H9 (cell line): Measurements from ENCODE around the gene FKRP. TPM values are rescaled to one million over a fixed set of nuclear protein-coding genes. Genes with fewer than 3 reads are reported as not detected.

Experiments used
- DNase-seq: peaks from one replicate; pipeline ENCODE4 v3.0.0-alpha.2; 2017
- H2AFZ ChIP-seq: one replicate; pipeline ENCODE4 v1.6.1; 2013; ENCODE audit warnings: mild to moderate bottlenecking, low read length, control low read depth, moderate library complexity
- H2AK5ac ChIP-seq: 2 replicates; pipeline ENCODE4 v1.6.1; 2013; ENCODE audit warnings: low read length, control low read depth, mixed read lengths; ENCODE audit not compliant: insufficient read length
- H2BK120ac ChIP-seq: one replicate; pipeline ENCODE4 v1.6.1; 2013; ENCODE audit warnings: low read depth, mild to moderate bottlenecking, low read length, control low read depth, inconsistent platforms; ENCODE audit not compliant: poor library complexity, severe bottlenecking
- H2BK12ac ChIP-seq: 2 replicates; pipeline ENCODE4 v1.6.1; 2013; ENCODE audit warnings: low read length, control low read depth, mixed read lengths, low read depth; ENCODE audit not compliant: insufficient read length
- H2BK15ac ChIP-seq: 2 replicates; pipeline ENCODE4 v1.6.1; 2013; ENCODE audit warnings: low read depth, low read length, control low read depth
- H2BK20ac ChIP-seq: one replicate; pipeline ENCODE4 v1.6.1; 2013; ENCODE audit warnings: low read depth, mild to moderate bottlenecking, low read length, control low read depth, inconsistent platforms; ENCODE audit not compliant: poor library complexity, severe bottlenecking
- H2BK5ac ChIP-seq: 2 replicates; pipeline ENCODE4 v1.6.1; 2013; ENCODE audit warnings: low read length, control low read depth, mixed read lengths; ENCODE audit not compliant: insufficient read length
- H3K14ac ChIP-seq: 2 replicates; pipeline ENCODE4 v1.6.1; 2013; ENCODE audit warnings: low read length, control low read depth; ENCODE audit not compliant: insufficient read depth
- H3K18ac ChIP-seq: 2 replicates; pipeline ENCODE4 v1.6.1; 2013; ENCODE audit warnings: low read depth, mild to moderate bottlenecking, mixed read lengths, low read length, control low read depth; ENCODE audit not compliant: insufficient read length
- H3K23ac ChIP-seq: 2 replicates; pipeline ENCODE4 v1.6.1; 2013; ENCODE audit warnings: low read length, control low read depth, mixed read lengths, low read depth; ENCODE audit not compliant: insufficient read length
- H3K23me2 ChIP-seq: 2 replicates; pipeline ENCODE4 v1.6.1; 2013; ENCODE audit warnings: low read depth, mild to moderate bottlenecking, mixed read lengths, low read length, control low read depth; ENCODE audit not compliant: insufficient read length, poor library complexity, severe bottlenecking
- H3K27ac ChIP-seq: 2 replicates; pipeline ENCODE4 v1.5.1; 2013; ENCODE audit warnings: low read length, control low read depth, mixed read lengths, low read depth; ENCODE audit not compliant: insufficient read length
- H3K27me3 ChIP-seq: 2 replicates; pipeline ENCODE4 v1.6.1; 2013; ENCODE audit warnings: low read length, control low read depth, inconsistent platforms; ENCODE audit not compliant: insufficient read depth
- H3K4ac ChIP-seq: 2 replicates; pipeline ENCODE4 v1.6.1; 2013; ENCODE audit warnings: low read depth, mild to moderate bottlenecking, control low read depth, inconsistent platforms, low read length, moderate library complexity
- H3K4me1 ChIP-seq: 2 replicates; pipeline ENCODE4 v1.6.1; 2013; ENCODE audit warnings: low read length, control low read depth, inconsistent platforms; ENCODE audit not compliant: insufficient read depth
- H3K4me2 ChIP-seq: 2 replicates; pipeline ENCODE4 v1.6.1; 2013; ENCODE audit warnings: low read length, control low read depth, mixed read lengths; ENCODE audit not compliant: insufficient read length, insufficient read depth
- H3K56ac ChIP-seq: 2 replicates; pipeline ENCODE4 v1.6.1; 2013; ENCODE audit warnings: low read depth, mild to moderate bottlenecking, mixed read lengths, low read length, control low read depth; ENCODE audit not compliant: insufficient read length
- H3K79me1 ChIP-seq: 2 replicates; pipeline ENCODE4 v1.6.1; 2013; ENCODE audit warnings: low read depth, mild to moderate bottlenecking, moderate library complexity, low read length, control low read depth, inconsistent platforms; ENCODE audit not compliant: insufficient read depth, poor library complexity, severe bottlenecking
- H3K79me2 ChIP-seq: 2 replicates; pipeline ENCODE4 v1.6.1; 2013; ENCODE audit warnings: low read length, control low read depth, inconsistent platforms; ENCODE audit not compliant: insufficient read depth
- H3K9ac ChIP-seq: 2 replicates; pipeline ENCODE4 v1.6.1; 2013; ENCODE audit warnings: low read length, control low read depth, mixed read lengths; ENCODE audit not compliant: insufficient read length; ENCODE audit errors: extremely low read depth
- H3K9me3 ChIP-seq: one replicate; pipeline ENCODE4 v1.6.1; 2013; ENCODE audit warnings: low read depth, low read length, inconsistent platforms; ENCODE audit not compliant: control insufficient read depth
- H3T11ph ChIP-seq: one replicate; pipeline ENCODE4 v1.6.1; 2013; ENCODE audit warnings: mild to moderate bottlenecking, low read length, control low read depth, inconsistent platforms
- H4K20me1 ChIP-seq: one replicate; pipeline ENCODE4 v1.6.1; 2013; ENCODE audit not compliant: control insufficient read depth, insufficient read length, insufficient read depth
- H4K5ac ChIP-seq: 2 replicates; pipeline ENCODE4 v1.6.1; 2013; ENCODE audit warnings: low read depth, mild to moderate bottlenecking, mixed read lengths, low read length, control low read depth; ENCODE audit not compliant: insufficient read length
- H4K8ac ChIP-seq: replicated peaks from 2 replicates; pipeline ENCODE4 v1.6.1; 2013; ENCODE audit warnings: low read length, control low read depth, mixed read lengths, low read depth; ENCODE audit not compliant: insufficient read length
- H4K91ac ChIP-seq: 2 replicates; pipeline ENCODE4 v1.6.1; 2013; ENCODE audit warnings: low read depth, mild to moderate bottlenecking, moderate library complexity, mixed read lengths, low read length, control low read depth; ENCODE audit not compliant: insufficient read length
- H3K27ac Mint-ChIP-seq, 3 experiments: 2 replicates in 2 of 3; 3 replicates in 1 of 3; pipeline ENCODE4 v1.8.0; 2020 to 2021; ENCODE audit warnings: mixed read lengths in 3 of 3, mild to moderate bottlenecking in 1 of 3, moderate library complexity in 1 of 3
- H3K27me3 Mint-ChIP-seq: 2 replicates; pipeline ENCODE4 v1.8.0; 2021; ENCODE audit warnings: low read depth, mild to moderate bottlenecking, moderate library complexity, mixed read lengths
- H3K36me3 Mint-ChIP-seq, 3 experiments: 2 replicates in 2 of 3; 3 replicates in 1 of 3; pipeline ENCODE4 v1.8.0; 2020 to 2021; ENCODE audit warnings: low read depth in 3 of 3, mixed read lengths in 3 of 3; ENCODE audit not compliant: insufficient read depth in 1 of 3
- H3K4me1 Mint-ChIP-seq, 2 experiments: 2 replicates each; pipeline ENCODE4 v1.8.0; 2020; ENCODE audit warnings: mixed read lengths in 2 of 2
- H3K4me3 Mint-ChIP-seq, 2 experiments: 2 replicates in 1 of 2; 3 replicates in 1 of 2; pipeline ENCODE4 v1.8.0; 2020 to 2021; ENCODE audit warnings: mild to moderate bottlenecking in 2 of 2, mixed read lengths in 2 of 2, moderate library complexity in 1 of 2
- H3K9me3 Mint-ChIP-seq, 2 experiments: 2 replicates in 1 of 2; 3 replicates in 1 of 2; pipeline ENCODE4 v1.8.0; 2020; ENCODE audit warnings: mild to moderate bottlenecking in 2 of 2, mixed read lengths in 2 of 2, moderate library complexity in 1 of 2
- CTCF ChIP-seq: fragments of 200-600 bp; sonication (generic); conservative IDR thresholded peaks from 3 replicates; pipeline ENCODE4 v1.8.0; 2021; ENCODE audit warnings: antibody characterized with exemption, mild to moderate bottlenecking
- WGBS: extraction: QIAGEN DNeasy Blood & Tissue Kit; methylation state at CpG from one replicate; pipeline ENCODE4 v1.1.7; 2013; ENCODE audit warnings: missing lambda C conversion rate, low lambda C conversion rate, mixed read lengths; ENCODE audit not compliant: insufficient read length; ENCODE audit errors: extremely low coverage; 5-methylcytosine and 5-hydroxymethylcytosine counted together
- total RNA-seq: library from RNA; stranded (reverse); gene quantifications from 2 replicates; pipeline ENCODE4 v1.2.1, GENCODE V29; 2021

The FKRP gene
- total RNA-seq, 1 experiment from 2014 or later: 42.2 TPM

DNA sequence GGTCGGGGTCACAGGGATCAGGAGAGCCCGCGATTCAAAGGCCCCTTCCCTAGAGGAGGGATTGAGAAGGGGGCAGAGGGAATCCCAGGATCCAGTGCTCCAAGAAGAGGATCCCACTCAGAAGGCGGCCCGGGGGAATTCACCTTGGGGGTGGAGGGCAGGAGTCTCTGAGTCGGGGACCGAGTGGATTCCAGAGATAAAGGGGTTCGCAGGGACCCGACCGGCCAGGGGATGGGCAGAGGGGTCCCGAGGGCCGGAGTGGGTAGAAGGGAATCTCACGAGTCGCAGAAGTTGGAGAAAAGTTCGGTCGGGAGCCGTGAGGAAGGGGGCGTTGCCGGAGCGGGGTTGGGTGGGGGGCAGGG, 29.2 kb upstream of the FKRP start:
- H3K9ac ChIP-seq: peak overlapping the region; percentile 55
- no peak overlapping the region for H2AFZ ChIP-seq
- H4K5ac ChIP-seq: no peak overlapping the region
- H3K18ac ChIP-seq: no peak overlapping the region
- H3K9me3 ChIP-seq: no peaks in the 10 kb centered on the region
- no peak overlapping the region for H2BK120ac ChIP-seq
- no peaks in the 10 kb centered on the region for H3K27me3 ChIP-seq
- Mint-ChIP-seq H3K4me3 (peak overlapping the region; percentile 91 to 97), H3K27ac (peak overlapping the region; percentile 44 to 95 (median 78); a peak in 3 of 7 replicates), H3K36me3 (peaks cover 10 to 22% (median 22%) of the 10 kb centered on the region in 3 experiments), H3K9me3 (no peaks in the 10 kb centered on the region), H3K27me3 (no peaks in the 10 kb centered on the region), H3K4me1 (peaks cover 19 to 23% of the 10 kb centered on the region in 2 experiments)
- WGBS: no CpG with 5 or more reads among the region's 20 CpGs
- H3K4me2 ChIP-seq: peak overlapping the region; percentile 75
- no peak overlapping the region for H3T11ph ChIP-seq
- H3K56ac ChIP-seq: no peak overlapping the region
- H3K23ac ChIP-seq: no peak overlapping the region
- H3K79me1 ChIP-seq: peaks cover 3% of the 10 kb centered on the region
- H3K79me2 ChIP-seq: no peaks in the 10 kb centered on the region; the same call in 1 of the 2 replicates
- no peak overlapping the region for H2AK5ac ChIP-seq
- no peaks in the 10 kb centered on the region; the same call in 1 of the 2 replicates for H3K4me1 ChIP-seq
- H3K14ac ChIP-seq: peak overlapping the region; percentile 69; the same call in 1 of the 2 replicates
- H3K4ac ChIP-seq: no peak overlapping the region
- H4K20me1 ChIP-seq: no peaks in the 10 kb centered on the region
- no peak overlapping the region for H2BK20ac ChIP-seq
- no peak overlapping the region for H2BK5ac ChIP-seq
- H4K91ac ChIP-seq: no peak overlapping the region
- H4K8ac ChIP-seq: no peak overlapping the region
- H2BK15ac ChIP-seq: no peak overlapping the region
- H3K27ac ChIP-seq: no peak overlapping the region
- H3K23me2 ChIP-seq: peaks cover 15% of the 10 kb centered on the region
- TF ChIP-seq CTCF: no peak
- no peak overlapping the region for H2BK12ac ChIP-seq
- DNase-seq: no peak
